GM10248 (cell line): Measurements from ENCODE around the gene FOSL2.

Source experiments
- CTCF ChIA-PET: fragments of 300-600 bp; sonication (Branson Sonifier 250); formaldehyde crosslinking; extraction: SDS; loops from one replicate; lab custom pipeline; 2021; ENCODE audit warnings: antibody characterized with exemption; lab: Yijun Ruan, JAX
- POLR2A ChIA-PET: fragments of 350-650 bp; sonication (Branson Sonifier 250); formaldehyde crosslinking; extraction: SDS; loops from one replicate; lab custom pipeline; 2020; ENCODE audit warnings: antibody characterized with exemption; lab: Yijun Ruan, JAX
- DNase-seq: peaks from one replicate; pipeline ENCODE4 v3.0.0; 2012; ENCODE audit errors: extremely low spot score
- CTCF ChIP-seq: IDR thresholded peaks from 2 replicates; pipeline ENCODE4 v1.5.1; 2012; ENCODE audit warnings: mild to moderate bottlenecking, low read depth; ENCODE audit errors: extremely low read depth, missing control alignments, control extremely low read depth

Gene FOSL2

GRCh38 chr2:28375742-28376631 is 16.7 kb upstream of the FOSL2 start:
- DNase-seq, result no peak
- TF ChIP-seq CTCF, result no peak
- CTCF ChIA-PET, result no interaction called here
- POLR2A ChIA-PET, result no interaction called here

GRCh38 chr2:28377195-28377816 is 15.4 kb upstream of the FOSL2 start:
- no peak for TF ChIP-seq CTCF
- ChIA-PET POLR2A (no interaction called here), CTCF (no interaction called here)
- no peak for DNase-seq

GRCh38 chr2:28377984-28378678 is 14.5 kb upstream of the FOSL2 start:
- CTCF ChIA-PET, result interaction anchor here (1.0 to 1.2 kb wide), 3 partner anchors 9 to 623 kb away, joined by 3 read pairs; no protein-coding TSS in a partner anchor
- TF ChIP-seq CTCF, result no peak
- POLR2A ChIA-PET, result no interaction called here
- DNase-seq, result no peak

- ChIA-PET POLR2A (no interaction called here), CTCF (interaction anchor here (1.0 to 2.0 kb wide), 5 partner anchors 8 to 624 kb away, joined by 3 to 6 read pairs (median 3); no protein-coding TSS in a partner anchor)
- DNase-seq, result no peak
- no peak for TF ChIP-seq CTCF
These were observed 13.7 kb upstream of the FOSL2 start for GRCh38 chr2:28378679-28379584.

- TF ChIP-seq CTCF, result no peak
- ChIA-PET POLR2A (no interaction called here), CTCF (interaction anchor here (1.3 to 2.0 kb wide), 2 partner anchors 10 to 18 kb away, joined by 3 to 6 read pairs; no protein-coding TSS in a partner anchor)
- no peak for DNase-seq
These were observed 12.4 kb upstream of the FOSL2 start for GRCh38 chr2:28380219-28380618.
